IMR-90 (cell line): ENCODE measurements around the gene PTPRG. TPM values are rescaled to one million over a fixed set of nuclear protein-coding genes. Genes with fewer than 3 reads are reported as not detected.

Source experiments
- ATAC-seq: fragments of 200-7000 bp; cut with Tn5 transposase; 2 replicates; pipeline ENCODE4 v1.9.1; 2020; ENCODE audit warnings: low read depth, mild to moderate bottlenecking, moderate library complexity
- BruUV-seq: library from RNA; stranded (reverse); fragments of 400-500 nt; replicated peaks from 2 replicates; lab custom pipeline; 2021; lab: Mats Ljungman, UMichigan
- CTCF ChIA-PET: fragments of 300-600 bp; formaldehyde crosslinking; extraction: SDS; loops from one replicate; lab custom pipeline; 2021; ENCODE audit warnings: antibody characterized with exemption; lab: Yijun Ruan, JAX
- POLR2A ChIA-PET: fragments of 300-600 bp; sonication (Branson Sonifier 250); formaldehyde crosslinking; loops from one replicate; lab custom pipeline; 2022; ENCODE audit warnings: antibody characterized with exemption; ENCODE audit not compliant: unreplicated experiment; lab: Charles Lee
- DNase-seq: peaks from one replicate; pipeline ENCODE4 v3.0.0; 2013
- H2AFZ ChIP-seq: replicated peaks from 2 replicates; pipeline ENCODE3; 2013; ENCODE audit warnings: low read length, mild to moderate bottlenecking; ENCODE audit not compliant: poor library complexity
- H2AK5ac ChIP-seq: 2 replicates; pipeline ENCODE4 v1.6.1; 2013; ENCODE audit warnings: low read depth, low read length, inconsistent platforms
- H2AK9ac ChIP-seq: replicated peaks from 2 replicates; pipeline ENCODE3; 2013; ENCODE audit warnings: mild to moderate bottlenecking, low read depth, low read length, moderate library complexity; ENCODE audit not compliant: poor library complexity
- H2BK120ac ChIP-seq: 2 replicates; pipeline ENCODE4 v1.6.1; 2013; ENCODE audit warnings: low read depth, low read length, inconsistent platforms
- H2BK15ac ChIP-seq: 3 replicates; pipeline ENCODE4 v1.6.1; 2013; ENCODE audit warnings: low read depth, low read length, inconsistent platforms
- H2BK20ac ChIP-seq: 2 replicates; pipeline ENCODE4 v1.6.1; 2013; ENCODE audit warnings: low read depth, mild to moderate bottlenecking, inconsistent platforms, low read length, moderate library complexity
- H2BK5ac ChIP-seq: 2 replicates; pipeline ENCODE4 v1.6.1; 2013; ENCODE audit warnings: mild to moderate bottlenecking, low read depth, low read length, inconsistent platforms; ENCODE audit not compliant: poor library complexity, severe bottlenecking
- H3K14ac ChIP-seq: replicated peaks from 2 replicates; pipeline ENCODE4 v1.6.1; 2013; ENCODE audit warnings: low read depth, low read length, inconsistent platforms
- H3K18ac ChIP-seq: 2 replicates; pipeline ENCODE4 v1.6.1; 2013; ENCODE audit warnings: low read depth, low read length, control low read depth
- H3K23ac ChIP-seq: 2 replicates; pipeline ENCODE4 v1.6.1; 2013; ENCODE audit warnings: low read depth, low read length, inconsistent platforms
- H3K27ac ChIP-seq: 2 replicates; pipeline ENCODE4 v1.5.1; 2013; ENCODE audit warnings: mild to moderate bottlenecking, control low read depth, low read length; ENCODE audit not compliant: insufficient read depth
- H3K27me3 ChIP-seq: 2 replicates; pipeline ENCODE4 v1.6.1; 2013; ENCODE audit warnings: low read length; ENCODE audit not compliant: control insufficient read depth, insufficient read depth
- H3K36me3 ChIP-seq: 2 replicates; pipeline ENCODE4 v1.6.1; 2013; ENCODE audit warnings: low read length, mixed read lengths; ENCODE audit not compliant: control insufficient read depth, insufficient read depth
- H3K4ac ChIP-seq: 2 replicates; pipeline ENCODE4 v1.6.1; 2013; ENCODE audit warnings: low read depth, low read length, inconsistent platforms
- H3K4me1 ChIP-seq: 2 replicates; pipeline ENCODE4 v1.6.1; 2013; ENCODE audit warnings: low read length, mixed read lengths; ENCODE audit not compliant: control insufficient read depth, insufficient read depth
- H3K4me2 ChIP-seq: 2 replicates; pipeline ENCODE4 v1.6.1; 2013; ENCODE audit warnings: low read depth, mild to moderate bottlenecking, control low read depth, low read length, moderate library complexity
- H3K4me3 ChIP-seq: 2 replicates; pipeline ENCODE4 v1.5.1; 2013; ENCODE audit warnings: low read depth, mild to moderate bottlenecking, control low read depth, low read length, moderate library complexity; ENCODE audit not compliant: insufficient read depth
- H3K56ac ChIP-seq: 2 replicates; pipeline ENCODE4 v1.6.1; 2013; ENCODE audit warnings: low read length, inconsistent platforms; ENCODE audit not compliant: insufficient read depth; ENCODE audit errors: extremely low read depth
- H3K79me1 ChIP-seq, 2 experiments: 2 replicates each; pipeline ENCODE4 v1.6.1; 2013; ENCODE audit warnings: low read length in 2 of 2, inconsistent platforms in 1 of 2, low read depth in 1 of 2
- H3K9ac ChIP-seq: 2 replicates; pipeline ENCODE4 v1.6.1; 2013; ENCODE audit warnings: low read depth, low read length, control low read depth
- H3K9me1 ChIP-seq: 2 replicates; pipeline ENCODE4 v1.6.1; 2013; ENCODE audit warnings: low read length, inconsistent platforms; ENCODE audit not compliant: insufficient read depth
- H3K9me3 ChIP-seq: 2 replicates; pipeline ENCODE4 v1.6.1; 2013; ENCODE audit warnings: low read length; ENCODE audit not compliant: control insufficient read depth, insufficient read depth
- H4K20me1 ChIP-seq: 2 replicates; pipeline ENCODE4 v1.6.1; 2013; ENCODE audit warnings: low read length, inconsistent platforms; ENCODE audit not compliant: insufficient read depth
- H4K5ac ChIP-seq: 2 replicates; pipeline ENCODE4 v1.6.1; 2013; ENCODE audit warnings: mild to moderate bottlenecking, low read depth, low read length, control low read depth
- H4K8ac ChIP-seq, 2 experiments: 2 replicates each; pipeline ENCODE4 v1.6.1; 2013; ENCODE audit warnings: low read depth in 2 of 2, low read length in 2 of 2, control low read depth in 1 of 2, inconsistent platforms in 1 of 2
- H4K91ac ChIP-seq: 2 replicates; pipeline ENCODE4 v1.6.1; 2013; ENCODE audit warnings: low read depth, low read length, inconsistent platforms; ENCODE audit not compliant: insufficient read depth
- BHLHE40 ChIP-seq: fragments of 150-350 bp; IDR thresholded peaks from 2 replicates; pipeline ENCODE4 v1.6.1; 2016; ENCODE audit warnings: mild to moderate bottlenecking, low read depth, low read length
- CEBPB ChIP-seq: IDR thresholded peaks from 2 replicates; pipeline ENCODE4 v1.6.1; 2012; ENCODE audit warnings: low read depth, low read length, improper control_type of control experiment
- CHD1 ChIP-seq: IDR thresholded peaks from 2 replicates; pipeline ENCODE4 v1.6.1; 2012; ENCODE audit warnings: low read depth, low read length, improper control_type of control experiment
- CTCF ChIP-seq: conservative IDR thresholded peaks from 2 replicates; pipeline ENCODE4 v1.5.1; 2012; ENCODE audit warnings: mild to moderate bottlenecking, low read depth, low read length, improper control_type of control experiment
- FOS ChIP-seq: fragments of 150-350 bp; IDR thresholded peaks from 2 replicates; pipeline ENCODE4 v1.6.1; 2016; ENCODE audit warnings: low read depth, low read length
- MXI1 ChIP-seq: IDR thresholded peaks from 2 replicates; pipeline ENCODE4 v1.6.1; 2012; ENCODE audit warnings: low read depth, mild to moderate bottlenecking, low read length, moderate library complexity, borderline replicate concordance
- RCOR1 ChIP-seq: IDR thresholded peaks from 2 replicates; pipeline ENCODE4 v1.6.1; 2012; ENCODE audit warnings: mild to moderate bottlenecking, low read length, improper control_type of control experiment; ENCODE audit not compliant: insufficient replicate concordance
- RFX5 ChIP-seq: IDR thresholded peaks from 2 replicates; pipeline ENCODE4 v1.8.0; 2012; ENCODE audit warnings: low read depth, mild to moderate bottlenecking, low read length, moderate library complexity
- USF2 ChIP-seq: fragments of 150-350 bp; IDR thresholded peaks from 2 replicates; pipeline ENCODE4 v1.6.1; 2017; ENCODE audit warnings: mild to moderate bottlenecking, antibody characterized with exemption, low read length, low read depth
- WGBS, 2 experiments: methylation state at CpG; one replicate each; pipeline versions ENCODE4 v1.1.5 to v1.1.7; 2013; ENCODE audit warnings: missing lambda C conversion rate in 2 of 2; ENCODE audit not compliant: insufficient read length in 1 of 2; ENCODE audit errors: extremely low coverage in 2 of 2; 5-methylcytosine and 5-hydroxymethylcytosine counted together
- dilution Hi-C: fragments of 300-500 bp; cut with HindIII; formaldehyde crosslinking; loops from one replicate; pipeline ENCODE4 v1.14.3; 2018; ENCODE audit warnings: low sequenced_read_pairs; ENCODE audit not compliant: unreplicated experiment
- in situ Hi-C: fragments of 300-500 bp; cut with MboI; formaldehyde crosslinking; loops from 3 replicates; pipeline ENCODE4 v1.14.3; 2019; ENCODE audit warnings: low sequenced_read_pairs, inconsistent platforms, mixed read lengths
- intact Hi-C: fragments of 100-400 bp; cut with micrococcal nuclease; formaldehyde crosslinking; loops from 2 replicates; pipeline ENCODE4 v1.10.0; 2022
- polyA plus RNA-seq, 3 experiments: library from polyadenylated mRNA; depleted of rRNA; stranded (reverse); fragments of >200 nt; gene quantifications; 2 replicates each; pipeline ENCODE4 v1.2.3, GENCODE V29; 2012; ENCODE audit warnings: low replicate concordance in 1 of 3
- total RNA-seq: library from RNA; depleted of rRNA; stranded (reverse); fragments of >200 nt; gene quantifications from 2 replicates; pipeline ENCODE4 v1.2.3, GENCODE V29; 2012

PTPRG gene
- total and polyA plus RNA-seq, 2 of the 4 experiments (the other 2 are of a cell fraction): 7.7 to 31.0 TPM

GRCh38 chr3:62028236-62028635 lies 466.9 kb downstream of the PTPRG start:
- no CpG with 5 or more reads among the region's 5 CpGs for WGBS, 2 experiments
- Histone ChIP-seq H3K4ac (no peak overlapping the region), H3K27me3 (no peaks in the 10 kb centered on the region), H2BK20ac (no peak overlapping the region), H3K18ac (no peak overlapping the region), H4K20me1 (0 out of 2 replicates have a peak, but pooled peaks cover 3% of the 10 kb centered on the region), H2BK15ac (no peak overlapping the region), H3K14ac (no peak overlapping the region), H3K4me1 (no peaks in the 10 kb centered on the region; the same call in 1 of the 2 replicates), H4K91ac (no peak overlapping the region), H3K23ac (no peak overlapping the region), H3K4me2 (no peak overlapping the region), H3K9me3 (no peaks in the 10 kb centered on the region), H3K9me1 (no peaks in the 10 kb centered on the region; the same call in 1 of the 2 replicates), H4K5ac (no peak overlapping the region), H4K8ac (no peak overlapping the region), H3K4me3 (no peak overlapping the region), H2BK120ac (no peak overlapping the region), H2AK5ac (no peak overlapping the region), H3K27ac (no peak overlapping the region), H3K9ac (no peak overlapping the region), H2BK5ac (no peak overlapping the region), H3K36me3 (no peaks in the 10 kb centered on the region), H3K56ac (no peak overlapping the region), H2AK9ac (no peak overlapping the region), H2AFZ (no peak overlapping the region), H3K79me1 (peaks cover 9 to 10% of the 10 kb centered on the region in 2 experiments; a peak in 3 of 4 replicates)
- ATAC-seq (no peak; the same call in 1 of the 2 replicates), DNase-seq (no peak)
- in situ Hi-C loops (no loop called here), dilution Hi-C loops (no loop called here), intact Hi-C loops (no loop called here)
- TF ChIP-seq RCOR1 (no peak), USF2 (no peak), MXI1 (no peak), BHLHE40 (no peak), CTCF (no peak), CHD1 (no peak), CEBPB (no peak), RFX5 (no peak), FOS (no peak)
- ChIA-PET CTCF (no interaction called here), POLR2A (no interaction called here)
- BruUV-seq: no TSS peak
